ENCODE data around the gene HEATR9. TPM values are rescaled to one million over a fixed set of nuclear protein-coding genes. Genes with fewer than 3 reads are reported as not detected.

The HEATR9 gene
- total and polyA plus RNA-seq, 12 donors = not detected

GRCh38 chr17:35909408-35909807 is 40.7 kb upstream of the HEATR9 start:
- H3K27me3 ChIP-seq = peaks cover 0 to 5% (median 0%) of the 10 kb centered on the region in 7 donors
- intact Hi-C loops (cut with DNase I) = no loop called here
- TF ChIP-seq CTCF (IDR thresholded peaks at IDR 0.05) = no peak
- 73 to 75% methylated on average over 3 of the region's 3 CpGs for WGBS, 2 donors
- DNase-seq (no peak), ATAC-seq (no peak)
- H3K36me3 ChIP-seq = no peaks in the 10 kb centered on the region
- no peak overlapping the region for H3K27ac ChIP-seq
- H3K4me3 ChIP-seq = no peak overlapping the region
- H3K4me1 ChIP-seq = no peaks in the 10 kb centered on the region
- H3K9me3 ChIP-seq = no peaks in the 10 kb centered on the region

GRCh38 chr17:35907691-35908090 is 39.0 kb upstream of the HEATR9 start:
- no peak for TF ChIP-seq CTCF (IDR thresholded peaks at IDR 0.05)
- intact Hi-C loops (cut with DNase I) = no loop called here

GRCh38 chr17:35906926-35907637 is 38.4 kb upstream of the HEATR9 start:
- intact Hi-C loops (cut with DNase I) = no loop called here
- Histone ChIP-seq H3K36me3 (no peaks in the 10 kb centered on the region), H3K4me1 (no peaks in the 10 kb centered on the region), H3K27ac (no peak overlapping the region), H3K27me3 (peaks cover 0 to 11% (median 0%) of the 10 kb centered on the region in 7 donors), H3K9me3 (no peaks in the 10 kb centered on the region), H3K4me3 (no peak overlapping the region)
- WGBS, 2 donors = 64 to 79% methylated on average over 3 of the region's 3 CpGs
- DNase-seq = no peak
- no peak for TF ChIP-seq CTCF (IDR thresholded peaks at IDR 0.05)
- no peak for ATAC-seq

More at GRCh38 chr17:35907691-35908090, 39.0 kb upstream of the HEATR9 start:
- 59 to 64% methylated on average over 5 of the region's 5 CpGs for WGBS, 2 donors
- Histone ChIP-seq H3K4me1 (no peaks in the 10 kb centered on the region), H3K9me3 (no peaks in the 10 kb centered on the region), H3K4me3 (no peak overlapping the region), H3K27ac (no peak overlapping the region), H3K36me3 (no peaks in the 10 kb centered on the region), H3K27me3 (peaks cover 0 to 11% (median 0%) of the 10 kb centered on the region in 7 donors)
- ATAC-seq (no peak), DNase-seq (no peak)

GRCh38 chr17:35906191-35906925 is 37.7 kb upstream of the HEATR9 start:
- WGBS, 2 donors = 91 to 96% methylated on average over 5 of the region's 5 CpGs

More at GRCh38 chr17:35906191-35906925, 37.7 kb upstream of the HEATR9 start:
- Histone ChIP-seq H3K4me1 (no peaks in the 10 kb centered on the region), H3K9me3 (no peaks in the 10 kb centered on the region), H3K27me3 (peaks cover 0 to 11% (median 0%) of the 10 kb centered on the region in 7 donors), H3K36me3 (no peaks in the 10 kb centered on the region), H3K4me3 (no peak overlapping the region), H3K27ac (no peak overlapping the region)
- DNase-seq (no peak), ATAC-seq (no peak)
- intact Hi-C loops (cut with DNase I) = no loop called here
- no peak for TF ChIP-seq CTCF (IDR thresholded peaks at IDR 0.05)
